K562 treated with DMSO at 1 percent for 24 hours (cell line): ENCODE data around the gene PRDX5. TPM values are rescaled to one million over a fixed set of nuclear protein-coding genes. Genes with fewer than 3 reads are reported as not detected.

Source experiments
- total RNA-seq: library from RNA; unstranded; fragments of 300-600 nt; gene quantifications from 2 replicates; pipeline ENCODE4 v1.2.3, GENCODE V29; 2022; ENCODE audit warnings: low read depth; ENCODE audit not compliant: insufficient read depth

Gene PRDX5
- 542 and 543 TPM in 2 replicates for total RNA-seq

DNA sequence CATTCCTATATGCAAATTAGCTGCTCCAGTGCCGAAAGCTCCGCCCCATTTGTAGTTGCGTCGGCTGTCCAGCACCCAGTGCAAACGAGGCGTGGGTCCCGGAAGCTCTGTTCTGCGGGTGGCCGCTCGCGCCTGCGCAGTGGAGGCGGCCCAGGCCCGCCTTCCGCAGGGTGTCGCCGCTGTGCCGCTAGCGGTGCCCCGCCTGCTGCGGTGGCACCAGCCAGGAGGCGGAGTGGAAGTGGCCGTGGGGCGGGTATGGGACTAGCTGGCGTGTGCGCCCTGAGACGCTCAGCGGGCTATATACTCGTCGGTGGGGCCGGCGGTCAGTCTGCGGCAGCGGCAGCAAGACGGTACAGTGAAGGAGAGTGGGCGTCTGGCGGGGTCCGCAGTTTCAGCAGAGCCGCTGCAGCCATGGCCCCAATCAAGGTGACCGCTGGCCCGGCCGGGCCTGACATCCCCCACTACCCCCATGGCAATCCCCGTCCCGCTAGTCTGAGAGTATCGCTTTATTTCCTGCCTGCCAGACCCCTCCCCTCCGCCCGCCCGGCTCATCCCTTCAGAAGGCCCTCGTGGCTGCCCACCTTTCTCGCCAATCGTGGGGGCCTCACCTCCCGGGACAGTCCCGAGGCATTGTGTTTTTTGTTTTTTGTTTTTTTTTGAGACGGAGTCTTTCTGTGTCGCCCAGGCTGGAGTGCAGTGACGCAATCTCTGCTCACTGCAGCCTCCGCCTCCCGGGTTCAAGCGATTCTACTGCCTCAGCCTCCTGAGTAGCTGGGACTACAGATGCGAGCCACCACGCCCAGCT, at the start of gene PRDX5:
Gene PRDX5 (plus strand): TSS at position 161 of the 805 bp plus-strand sequence. CDS start 95 bp downstream, at position 256.

DNA sequence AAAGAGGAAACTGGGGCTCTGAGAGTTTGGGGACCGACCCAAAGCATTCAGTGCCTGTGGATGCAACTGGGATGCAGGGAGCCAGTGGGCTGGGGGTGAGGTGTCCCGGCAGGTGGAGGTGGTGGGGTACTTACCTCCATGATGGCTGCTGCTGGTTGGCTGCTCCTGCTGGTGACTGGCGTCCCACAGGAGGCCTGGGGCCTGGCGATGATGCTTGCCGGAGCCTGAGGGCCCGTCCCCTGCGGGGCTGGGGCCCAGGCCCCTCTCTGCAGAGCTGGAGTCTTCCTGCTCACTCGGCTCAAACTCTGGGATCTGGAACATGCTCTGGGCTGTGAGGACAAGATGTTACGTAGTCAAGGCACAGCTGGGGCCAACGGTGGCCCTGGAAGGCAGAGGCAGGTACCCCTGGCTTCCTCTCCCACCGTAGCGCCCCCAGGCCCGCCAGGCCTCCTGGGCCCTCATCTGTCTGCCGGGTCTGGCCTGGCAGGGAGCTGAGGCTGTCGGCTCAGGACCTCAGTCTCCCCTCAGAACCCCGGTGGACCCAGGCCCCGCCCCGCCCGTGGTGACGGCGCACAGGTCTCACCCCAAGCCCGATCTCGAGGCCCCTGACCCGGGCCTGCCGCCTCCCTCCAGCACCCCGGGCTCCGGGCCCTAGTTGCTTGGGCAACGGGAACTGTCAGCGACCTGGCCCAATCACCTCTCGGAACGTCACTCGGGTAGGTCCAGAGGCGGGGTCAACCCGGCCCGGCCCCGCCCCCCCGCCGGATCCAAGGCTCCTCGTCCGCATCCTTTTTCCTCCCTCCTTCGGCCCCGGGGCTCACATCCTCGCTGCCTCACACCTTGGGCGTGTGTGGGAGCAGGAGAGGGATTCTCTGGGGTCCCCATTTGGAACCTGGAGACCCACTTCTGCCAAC, 33.6 kb upstream of the PRDX5 start, which contains the start of gene BAD:
Gene BAD (minus strand): TSS at position 618 of the 914 bp plus-strand sequence. CDS start 297 bp downstream, at position 321.

DNA sequence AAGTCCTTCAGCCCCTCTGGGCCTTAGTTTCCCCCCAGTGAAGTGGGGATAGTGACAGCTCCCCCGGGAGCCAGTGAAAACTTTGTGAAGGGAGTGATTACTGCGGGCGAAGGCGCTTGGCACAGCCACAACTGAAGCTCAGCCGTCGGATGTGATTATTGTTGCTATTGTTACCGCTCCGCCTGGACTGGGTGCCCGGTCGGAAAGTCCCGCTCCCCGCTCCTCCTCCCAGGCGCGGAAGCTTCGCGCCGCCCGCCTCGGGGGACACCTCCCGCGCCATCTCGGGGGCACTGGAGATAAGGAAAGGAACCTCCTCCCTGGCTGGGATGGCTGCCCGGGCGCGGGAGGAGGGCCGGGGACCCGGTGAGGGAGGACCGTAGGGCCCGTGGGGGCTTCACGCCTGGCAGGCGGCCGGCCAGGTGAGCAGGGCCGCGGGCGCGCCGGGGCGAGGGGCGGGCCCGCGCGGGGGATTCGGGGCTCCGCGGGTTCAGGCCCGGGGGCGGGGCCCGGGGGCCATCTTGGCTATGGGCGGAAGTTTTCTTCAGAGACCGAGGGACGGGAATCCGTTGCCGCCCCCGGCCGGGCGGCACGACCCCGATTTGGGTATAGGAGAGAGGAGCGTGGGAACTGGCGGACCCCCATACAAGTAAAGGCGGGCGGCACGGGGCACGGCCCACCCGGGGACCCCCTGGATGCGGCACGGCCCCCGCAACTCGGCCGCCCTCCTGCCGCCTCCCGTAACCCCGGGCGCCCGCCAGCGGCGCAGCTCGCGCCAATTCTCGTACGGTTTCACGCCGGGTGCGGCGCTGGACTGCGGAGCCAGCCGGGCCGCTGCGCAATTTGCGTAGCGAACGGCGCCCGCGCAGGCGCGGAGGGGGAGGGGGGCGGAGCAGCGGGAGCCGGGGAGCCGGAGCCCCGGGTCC, 32.7 kb upstream of the PRDX5 start, which contains the start of gene GPR137:
Gene GPR137 (plus strand): TSS at position 887 of the 923 bp plus-strand sequence. CDS start 677 bp downstream, outside the sequence.

DNA sequence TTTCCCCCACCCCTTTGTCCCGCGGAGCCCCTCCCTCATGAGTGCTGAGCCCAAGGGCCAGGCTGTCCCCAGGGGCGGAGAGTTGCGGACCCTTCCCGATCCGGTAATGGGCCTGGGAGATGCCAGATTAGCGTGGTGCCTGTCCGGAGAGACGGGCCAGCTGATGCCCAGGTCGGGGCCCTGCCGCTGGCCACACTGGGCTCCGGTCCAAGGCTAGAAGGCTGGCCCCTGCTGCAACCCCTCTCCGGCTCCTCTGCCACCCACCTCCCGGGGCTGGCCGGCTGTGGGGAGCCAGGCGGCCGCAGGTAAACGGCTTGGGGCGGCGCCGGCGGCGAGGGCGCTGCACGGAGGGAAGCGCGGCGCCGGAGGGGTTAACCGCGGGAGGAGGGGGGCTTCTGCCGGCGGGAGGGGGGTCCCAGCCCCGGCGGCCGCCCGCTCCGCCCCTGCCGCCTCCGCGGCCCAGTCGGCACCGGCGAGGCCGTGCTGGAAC, 26.6 kb upstream of the PRDX5 start, which contains the start of gene KCNK4:
Gene KCNK4 (plus strand): TSS at position 41 of the 490 bp plus-strand sequence. CDS start 1,717 bp downstream, outside the sequence.

DNA sequence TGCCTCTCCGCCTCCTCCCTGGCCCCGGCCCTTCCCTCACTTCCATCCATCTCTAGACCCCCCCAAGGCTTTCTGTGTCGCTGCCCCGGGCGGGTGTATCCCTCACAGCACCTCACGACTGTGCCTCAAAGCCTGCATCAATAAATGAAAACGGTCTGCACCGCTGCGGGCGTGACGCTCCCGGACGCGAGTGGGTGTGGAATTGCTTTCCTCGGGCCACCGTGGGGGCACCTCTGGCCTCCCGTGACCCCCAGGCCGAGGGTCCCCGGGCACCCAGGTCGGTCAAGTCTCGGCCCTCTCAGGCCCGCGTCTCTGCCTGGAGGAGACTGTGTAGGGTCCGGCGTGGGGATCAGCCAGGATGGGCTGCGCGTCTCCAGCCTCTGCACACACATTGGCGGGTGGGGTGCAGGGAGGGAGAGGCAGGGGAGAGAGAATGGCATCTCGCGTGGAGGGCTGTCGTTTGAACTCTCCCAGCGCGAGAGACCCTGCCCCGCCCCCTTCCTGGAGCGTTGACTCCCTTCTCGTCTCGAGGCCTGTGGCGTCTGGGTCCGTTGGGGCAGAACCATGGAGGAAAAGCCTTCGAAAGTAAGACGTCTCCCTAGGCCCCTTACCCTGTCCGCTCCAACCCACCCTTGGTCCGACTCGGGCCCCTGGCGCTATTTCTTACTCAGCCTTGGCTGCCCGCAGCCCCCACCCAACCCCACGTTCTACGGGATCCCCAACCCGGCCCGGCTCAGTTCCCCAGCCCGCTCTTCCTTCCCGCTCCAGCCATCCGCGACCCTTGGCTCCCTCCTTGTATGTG, 17.9 kb upstream of the PRDX5 start, which contains the start of gene CATSPERZ:
Gene CATSPERZ (plus strand): TSS at position 512 of the 802 bp plus-strand sequence. CDS start 53 bp downstream, at position 565.

DNA sequence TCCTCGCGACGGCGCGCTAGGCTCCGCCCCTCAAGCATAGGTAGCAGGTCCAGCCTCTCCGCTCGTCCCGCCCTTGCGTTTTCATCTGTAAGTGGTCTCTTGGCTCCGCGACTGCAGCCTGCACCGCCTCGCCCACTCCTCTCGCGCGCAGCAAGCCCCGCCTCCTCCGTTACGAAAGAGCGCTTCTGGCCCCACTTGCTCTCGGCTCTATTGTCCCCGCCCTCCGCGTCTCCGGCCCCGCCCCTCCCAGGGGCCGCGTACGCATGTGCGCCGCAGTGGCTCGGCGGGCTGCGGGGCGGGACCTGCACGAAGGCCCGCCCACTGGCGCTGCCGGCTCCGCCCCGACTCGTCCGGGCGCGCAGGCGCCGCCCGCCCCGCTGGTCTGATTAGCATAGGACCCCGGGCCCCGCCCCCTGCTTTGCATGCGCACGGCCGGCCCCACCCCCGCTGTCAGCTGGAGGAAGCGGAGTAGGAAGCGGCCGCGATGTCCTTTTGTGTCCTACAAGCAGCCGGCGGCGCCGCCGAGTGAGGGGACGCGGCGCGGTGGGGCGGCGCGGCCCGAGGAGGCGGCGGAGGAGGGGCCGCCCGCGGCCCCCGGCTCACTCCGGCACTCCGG, 12.7 kb upstream of the PRDX5 start, which contains the start of gene ESRRA:
Gene ESRRA (plus strand): TSS at position 450 of the 616 bp plus-strand sequence. CDS start 1,656 bp downstream, outside the sequence.

DNA sequence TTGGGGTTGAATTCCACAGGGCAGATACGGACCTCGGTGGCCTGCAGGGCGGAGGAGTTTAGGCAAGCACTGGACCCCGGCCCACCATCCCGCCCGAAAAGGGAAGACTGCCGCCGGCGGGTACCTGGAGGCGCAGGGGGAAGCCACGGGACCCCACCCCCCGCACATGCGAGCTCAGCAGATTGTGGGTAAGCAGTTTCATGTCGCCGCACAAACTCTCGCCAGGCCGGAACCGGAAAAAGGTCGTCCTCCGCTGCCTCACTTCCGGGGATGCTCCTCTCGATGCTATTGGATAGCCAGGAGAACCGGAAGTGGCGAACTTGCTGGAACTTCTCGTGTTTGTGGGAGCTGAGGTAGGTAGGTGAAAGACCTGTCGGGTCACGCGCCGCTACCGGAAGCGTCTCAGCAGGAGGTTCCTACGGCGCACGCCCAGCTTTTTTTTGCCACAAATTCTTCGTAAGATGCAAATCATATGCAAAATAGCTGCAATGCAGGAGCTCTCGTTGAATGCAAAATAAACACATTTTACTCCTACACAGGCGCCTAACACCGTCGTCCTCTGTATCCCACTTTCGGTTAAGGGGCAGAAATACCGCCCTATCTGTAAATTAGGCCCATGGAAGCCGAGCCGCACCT, 478 bp upstream of the PRDX5 start, which contains the start of gene TRMT112:
Gene TRMT112 (minus strand): TSS at position 235 of the 636 bp plus-strand sequence. CDS start 33 bp downstream, at position 202.

DNA sequence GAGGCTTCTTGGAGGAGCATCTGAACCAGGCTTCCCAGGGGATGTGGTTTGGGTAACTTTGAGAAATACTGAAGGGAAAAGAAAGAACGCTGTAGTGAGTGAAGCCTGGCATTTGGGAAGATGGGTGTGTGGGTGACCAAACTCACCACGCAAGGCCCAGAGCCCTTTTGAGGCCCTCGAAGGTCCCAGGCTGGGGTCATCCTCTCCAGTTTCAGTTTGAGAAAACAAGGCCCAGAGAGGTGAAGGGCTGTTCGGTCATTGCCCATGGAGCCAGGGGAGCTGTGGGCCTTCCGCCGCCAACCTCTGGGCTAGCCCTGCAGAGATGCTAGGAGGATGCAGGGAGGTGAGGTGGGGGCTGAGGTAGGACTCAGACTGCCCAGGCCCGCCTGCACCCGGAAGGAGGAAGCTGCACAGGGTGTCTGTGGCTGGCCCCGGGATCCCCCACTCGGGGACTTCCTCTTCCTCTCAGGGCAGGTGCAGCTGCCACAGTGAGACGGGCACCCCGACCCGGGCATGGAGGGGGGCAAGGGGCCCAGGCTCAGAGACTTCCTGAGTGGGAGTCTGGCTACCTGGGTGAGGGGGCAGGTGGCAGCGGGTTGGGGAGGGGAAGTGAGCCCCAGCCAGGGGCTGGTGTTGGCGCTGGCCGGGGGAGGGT, 22.0 kb downstream of the PRDX5 start, which contains the start of gene CCDC88B:
Gene CCDC88B (plus strand): TSS at position 451 of the 655 bp plus-strand sequence. CDS start 63 bp downstream, at position 514.

DNA sequence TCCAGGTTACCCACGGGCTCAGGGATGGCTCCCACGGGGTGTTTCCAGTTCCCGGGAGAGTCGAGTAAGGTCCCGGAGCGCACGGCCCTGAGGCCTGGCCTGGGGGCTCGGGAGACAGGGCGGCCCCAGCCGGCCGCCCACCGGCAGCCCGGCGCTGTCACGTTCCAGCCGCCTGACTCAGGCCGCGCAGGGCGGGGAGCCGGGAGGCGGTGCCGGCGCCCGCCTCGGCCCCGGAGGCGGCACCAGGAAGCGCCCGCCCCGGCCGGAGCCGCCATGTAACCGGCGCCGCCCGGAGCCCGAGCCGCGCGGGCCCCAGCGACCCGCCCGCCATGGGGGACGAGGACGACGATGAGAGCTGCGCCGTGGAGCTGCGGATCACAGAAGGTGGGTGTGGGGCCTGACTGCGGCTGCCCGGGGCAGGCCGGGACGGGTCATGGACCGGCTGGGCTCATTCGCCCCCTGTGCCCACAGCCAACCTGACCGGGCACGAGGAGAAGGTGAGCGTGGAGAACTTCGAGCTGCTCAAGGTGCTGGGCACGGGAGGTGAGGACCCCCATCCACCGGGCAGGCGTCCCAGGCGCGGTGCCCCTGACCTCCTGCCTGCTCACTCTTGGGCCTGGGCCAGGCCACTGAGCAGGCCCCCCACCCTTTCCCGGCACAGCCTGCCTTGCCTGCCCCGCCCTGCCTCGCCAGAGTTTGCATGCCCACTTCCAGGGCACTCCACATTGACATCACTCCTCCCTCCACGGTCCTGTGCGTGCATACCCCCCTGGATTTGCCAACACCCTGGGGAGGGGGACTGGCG, 41.2 kb downstream of the PRDX5 start, which contains the start of gene RPS6KA4:
Gene RPS6KA4 (plus strand): TSS at position 256 of the 805 bp plus-strand sequence. CDS start 74 bp downstream, at position 330.

Other genes starting within 250 kb of the PRDX5 start
- gene MACROD1, start 152.0 kb upstream of the PRDX5 start, total RNA-seq, result 74.0 and 92.1 TPM in 2 replicates
- gene STIP1, start 131.9 kb upstream of the PRDX5 start, total RNA-seq, result 258 and 264 TPM in 2 replicates
- gene FERMT3, start 111.4 kb upstream of the PRDX5 start, total RNA-seq, result 99.5 and 134 TPM in 2 replicates
- gene TRPT1, start 91.9 kb upstream of the PRDX5 start, total RNA-seq, result 72.1 and 77.0 TPM in 2 replicates
- gene NUDT22, start 91.8 kb upstream of the PRDX5 start, total RNA-seq, result 101 and 111 TPM in 2 replicates
- gene DNAJC4, start 87.6 kb upstream of the PRDX5 start, total RNA-seq, result 89.8 and 99.8 TPM in 2 replicates
- 94.9 and 104 TPM in 2 replicates for gene VEGFB, start 83.5 kb upstream of the PRDX5 start, total RNA-seq
- gene FKBP2, start 77.0 kb upstream of the PRDX5 start, total RNA-seq, result 137 and 160 TPM in 2 replicates
- gene PPP1R14B, start 71.2 kb upstream of the PRDX5 start, total RNA-seq, result 132 and 144 TPM in 2 replicates
- gene PLCB3, start 66.6 kb upstream of the PRDX5 start, total RNA-seq, result 31.5 and 33.2 TPM in 2 replicates
- gene BAD, start 33.5 kb upstream of the PRDX5 start, total RNA-seq, result 91.4 and 115 TPM in 2 replicates
- gene GPR137, start 32.3 kb upstream of the PRDX5 start, total RNA-seq, result 72.8 and 80.0 TPM in 2 replicates
- not detected in 2 replicates for gene KCNK4, start 26.8 kb upstream of the PRDX5 start, total RNA-seq
- 1.5 and 3.7 TPM in 2 replicates for gene CATSPERZ, start 17.8 kb upstream of the PRDX5 start, total RNA-seq
- gene ESRRA, start 12.6 kb upstream of the PRDX5 start, total RNA-seq, result 92.4 and 101 TPM in 2 replicates
- gene TRMT112, start 562 bp upstream of the PRDX5 start, total RNA-seq, result 362 and 373 TPM in 2 replicates
- 16.6 and 17.1 TPM in 2 replicates for gene CCDC88B, start 22.1 kb downstream of the PRDX5 start, total RNA-seq
- 30.9 and 35.9 TPM in 2 replicates for gene RPS6KA4, start 41.0 kb downstream of the PRDX5 start, total RNA-seq
- gene SLC22A11, start 237.8 kb downstream of the PRDX5 start, total RNA-seq, result 0.24 TPM in 1 of 2 replicates, not detected in the other